Liver (tissue), 9 donors: ENCODE measurements around the gene C5orf58. TPM values are rescaled to one million over a fixed set of nuclear protein-coding genes. Genes with fewer than 3 reads are reported as not detected.

Experiments
- DNase-seq: peaks from one replicate; pipeline ENCODE4 v3.0.0-alpha.2; 2017; ENCODE audit warnings: low spot score
- H3K27ac ChIP-seq, 2 donors: one replicate each; pipeline ENCODE4 v1.7.0; 2013; ENCODE audit warnings: inconsistent platforms in 2 of 2, low read length in 2 of 2, control low read depth in 1 of 2, low read depth in 1 of 2, mild to moderate bottlenecking in 1 of 2
- H3K27me3 ChIP-seq, 4 donors: one replicate each; pipeline versions ENCODE4 v1.6.1 to v1.7.0; 2013; ENCODE audit warnings: low read length in 3 of 4, inconsistent platforms in 1 of 4, mild to moderate bottlenecking in 1 of 4, moderate library complexity in 1 of 4; ENCODE audit not compliant: control insufficient read depth in 4 of 4, insufficient read depth in 4 of 4
- H3K36me3 ChIP-seq, 4 donors: one replicate each; pipeline versions ENCODE4 v1.6.1 to v1.7.0; 2013; ENCODE audit warnings: low read length in 3 of 4, mild to moderate bottlenecking in 3 of 4, low read depth in 1 of 4, moderate library complexity in 1 of 4; ENCODE audit not compliant: control insufficient read depth in 4 of 4, insufficient read depth in 3 of 4
- H3K4me1 ChIP-seq, 4 donors: one replicate each; pipeline versions ENCODE4 v1.6.1 to v1.7.0; 2013; ENCODE audit warnings: low read length in 3 of 4, mild to moderate bottlenecking in 3 of 4, moderate library complexity in 1 of 4; ENCODE audit not compliant: control insufficient read depth in 4 of 4, insufficient read depth in 4 of 4
- H3K4me3 ChIP-seq, 3 donors: one replicate each; pipeline versions ENCODE4 v1.6.1 to v1.7.0; 2013; ENCODE audit warnings: low read length in 3 of 3, control low read depth in 1 of 3, low read depth in 1 of 3, mild to moderate bottlenecking in 1 of 3
- H3K9ac ChIP-seq, 2 donors: one replicate each; pipeline ENCODE4 v1.7.0; 2013; ENCODE audit warnings: low read length in 2 of 2, mild to moderate bottlenecking in 2 of 2, moderate library complexity in 2 of 2, control low read depth in 1 of 2, low read depth in 1 of 2
- H3K9me3 ChIP-seq, 4 donors: one replicate each; pipeline versions ENCODE4 v1.6.1 to v1.7.0; 2013; ENCODE audit warnings: low read length in 3 of 4; ENCODE audit not compliant: control insufficient read depth in 4 of 4
- EGR1 ChIP-seq, 2 donors: IDR thresholded peaks; 2 replicates each; pipeline ENCODE4 v1.6.1; 2016 to 2018; ENCODE audit warnings: antibody characterized with exemption in 2 of 2, low read depth in 2 of 2
- FOXA1 ChIP-seq: IDR thresholded peaks from 2 replicates; pipeline ENCODE4 v1.6.1; 2016; ENCODE audit warnings: antibody characterized with exemption
- FOXA2 ChIP-seq: IDR thresholded peaks from 2 replicates; pipeline ENCODE4 v1.6.1; 2016; ENCODE audit warnings: antibody characterized with exemption
- GABPA ChIP-seq, 2 donors: IDR thresholded peaks in 1 of 2; conservative IDR thresholded peaks in 1 of 2; 2 replicates each; pipeline ENCODE4 v1.6.1; 2016; ENCODE audit warnings: antibody characterized with exemption in 2 of 2, mild to moderate bottlenecking in 1 of 2, moderate library complexity in 1 of 2
- HNF4A ChIP-seq, 2 donors: conservative IDR thresholded peaks; 2 replicates each; pipeline ENCODE4 v1.6.1; 2016; ENCODE audit warnings: antibody characterized with exemption in 2 of 2, mild to moderate bottlenecking in 2 of 2
- HNF4G ChIP-seq: IDR thresholded peaks from 2 replicates; pipeline ENCODE4 v1.6.1; 2016; ENCODE audit warnings: antibody characterized with exemption
- JUND ChIP-seq, 2 donors: IDR thresholded peaks; 2 replicates each; pipeline ENCODE4 v1.6.1; 2016; ENCODE audit warnings: antibody characterized with exemption in 2 of 2
- NR2F2 ChIP-seq: IDR thresholded peaks from 2 replicates; pipeline ENCODE4 v1.6.1; 2016; ENCODE audit warnings: antibody characterized with exemption
- RAD21 ChIP-seq, 2 donors: IDR thresholded peaks; 2 replicates each; pipeline ENCODE4 v1.6.1; 2016; ENCODE audit warnings: antibody characterized with exemption in 2 of 2, mild to moderate bottlenecking in 2 of 2
- RXRA ChIP-seq, 2 donors: IDR thresholded peaks; 2 replicates each; pipeline ENCODE4 v1.6.1; 2017 to 2018; ENCODE audit warnings: antibody characterized with exemption in 2 of 2, mild to moderate bottlenecking in 1 of 2
- SP1 ChIP-seq: IDR thresholded peaks from 2 replicates; pipeline ENCODE4 v1.6.1; 2018; ENCODE audit warnings: antibody characterized with exemption, mild to moderate bottlenecking
- TAF1 ChIP-seq: conservative IDR thresholded peaks from 2 replicates; pipeline ENCODE4 v1.6.1; 2016; ENCODE audit warnings: antibody characterized with exemption, mild to moderate bottlenecking
- WGBS: extraction: QIAGEN DNeasy Blood & Tissue Kit; methylation state at CpG from one replicate; pipeline ENCODE4 v1.1.7; 2013; 5-methylcytosine and 5-hydroxymethylcytosine counted together
- polyA plus RNA-seq, 2 donors: library from polyadenylated mRNA; stranded (reverse) in 1 of 2; unstranded in 1 of 2; fragments of 200-250 nt in 1 of 2; fragments of >200 nt in 1 of 2; fragmentation: Nextera tagmentation in 1 of 2; extraction: Ambion mirVana in 1 of 2; gene quantifications; one replicate each; pipeline versions ENCODE4 v1.2.1 to v1.2.3, GENCODE V29; 2013 to 2015
- total RNA-seq, 2 donors: library from RNA; depleted of rRNA; stranded (reverse); fragments of >200 nt; gene quantifications; one replicate each; pipeline ENCODE4 v1.2.3, GENCODE V29; 2014
- TF ChIP-seq, protein P1 (sequence below): IDR thresholded peaks from 2 replicates; pipeline ENCODE4 v1.6.1; 2016; ENCODE audit warnings: antibody characterized with exemption, mild to moderate bottlenecking
- TF ChIP-seq, protein P2 (sequence below): IDR thresholded peaks from 2 replicates; pipeline ENCODE4 v1.6.1; 2016; ENCODE audit warnings: antibody characterized with exemption
- TF ChIP-seq, protein P3 (sequence below): IDR thresholded peaks from 2 replicates; pipeline ENCODE4 v1.6.1; 2016; ENCODE audit warnings: antibody characterized with exemption
- TF ChIP-seq, protein P4 (sequence below): fragments of 150-350 bp; IDR thresholded peaks from 2 replicates; pipeline ENCODE4 v1.5.1; 2017; ENCODE audit warnings: improper control_type of control experiment, low read depth, low read length; ENCODE audit not compliant: missing input control
- TF ChIP-seq, protein P5 (sequence below): IDR thresholded peaks from 2 replicates; pipeline ENCODE4 v1.6.1; 2016; ENCODE audit warnings: antibody characterized with exemption
- donor health status: healthy.
- donor health status: healthy.
- donor health status: healthy.
- donor health status: healthy.
- donor health status: healthy.

Gene C5orf58
- total and polyA plus RNA-seq, 4 donors: 0.64 TPM; not detected in 3

DNA sequence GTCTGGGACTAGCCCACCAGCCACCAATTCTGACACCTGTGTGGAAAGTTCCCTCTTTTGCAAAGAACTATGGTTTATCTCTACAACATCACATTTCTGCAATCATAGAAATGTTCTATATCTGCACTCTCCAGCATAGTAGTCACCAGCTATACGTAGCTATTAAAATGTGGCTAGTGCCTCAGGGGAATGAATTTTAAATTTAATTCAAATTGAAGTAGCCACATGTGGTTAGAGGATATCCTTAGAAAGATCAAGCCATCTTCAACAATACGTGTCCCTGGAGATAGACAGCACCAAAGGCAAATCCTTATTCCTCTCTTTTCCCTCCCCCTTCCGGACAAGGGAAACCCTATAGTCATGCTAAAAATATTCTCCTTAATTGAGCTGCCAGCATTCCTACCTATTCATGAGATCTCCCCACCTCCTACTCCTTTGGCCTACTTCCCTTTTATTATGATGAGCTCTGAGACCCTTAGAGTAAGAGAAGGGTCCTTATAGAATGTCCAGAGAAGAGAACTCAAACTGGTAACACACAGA, 53.7 kb downstream of the C5orf58 start (continued):
- TF ChIP-seq, protein P1, sequence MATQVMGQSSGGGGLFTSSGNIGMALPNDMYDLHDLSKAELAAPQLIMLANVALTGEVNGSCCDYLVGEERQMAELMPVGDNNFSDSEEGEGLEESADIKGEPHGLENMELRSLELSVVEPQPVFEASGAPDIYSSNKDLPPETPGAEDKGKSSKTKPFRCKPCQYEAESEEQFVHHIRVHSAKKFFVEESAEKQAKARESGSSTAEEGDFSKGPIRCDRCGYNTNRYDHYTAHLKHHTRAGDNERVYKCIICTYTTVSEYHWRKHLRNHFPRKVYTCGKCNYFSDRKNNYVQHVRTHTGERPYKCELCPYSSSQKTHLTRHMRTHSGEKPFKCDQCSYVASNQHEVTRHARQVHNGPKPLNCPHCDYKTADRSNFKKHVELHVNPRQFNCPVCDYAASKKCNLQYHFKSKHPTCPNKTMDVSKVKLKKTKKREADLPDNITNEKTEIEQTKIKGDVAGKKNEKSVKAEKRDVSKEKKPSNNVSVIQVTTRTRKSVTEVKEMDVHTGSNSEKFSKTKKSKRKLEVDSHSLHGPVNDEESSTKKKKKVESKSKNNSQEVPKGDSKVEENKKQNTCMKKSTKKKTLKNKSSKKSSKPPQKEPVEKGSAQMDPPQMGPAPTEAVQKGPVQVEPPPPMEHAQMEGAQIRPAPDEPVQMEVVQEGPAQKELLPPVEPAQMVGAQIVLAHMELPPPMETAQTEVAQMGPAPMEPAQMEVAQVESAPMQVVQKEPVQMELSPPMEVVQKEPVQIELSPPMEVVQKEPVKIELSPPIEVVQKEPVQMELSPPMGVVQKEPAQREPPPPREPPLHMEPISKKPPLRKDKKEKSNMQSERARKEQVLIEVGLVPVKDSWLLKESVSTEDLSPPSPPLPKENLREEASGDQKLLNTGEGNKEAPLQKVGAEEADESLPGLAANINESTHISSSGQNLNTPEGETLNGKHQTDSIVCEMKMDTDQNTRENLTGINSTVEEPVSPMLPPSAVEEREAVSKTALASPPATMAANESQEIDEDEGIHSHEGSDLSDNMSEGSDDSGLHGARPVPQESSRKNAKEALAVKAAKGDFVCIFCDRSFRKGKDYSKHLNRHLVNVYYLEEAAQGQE: no peak

DNA sequence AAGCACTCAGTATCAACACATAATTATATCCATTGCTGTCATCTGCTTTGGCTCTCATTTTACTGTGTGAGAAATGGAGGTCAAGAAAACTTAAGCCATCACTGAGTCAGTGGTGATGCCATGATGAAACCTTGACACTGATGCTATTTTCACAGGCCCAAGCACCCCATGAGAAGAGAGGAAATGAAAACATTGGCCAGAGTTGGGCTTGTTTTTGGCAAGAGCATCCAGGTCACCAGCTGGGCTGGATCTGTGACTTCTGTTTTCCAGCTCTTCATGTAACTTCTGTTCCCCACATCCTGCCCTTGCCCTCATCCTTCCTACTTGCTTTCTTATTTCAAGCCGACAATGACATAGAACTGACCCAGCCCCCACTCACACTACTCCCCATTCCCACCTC, 54.7 kb downstream of the C5orf58 start:
- DNase-seq: no peak
- peaks cover 0 to 2% (median under 1%) of the 10 kb centered on the region in 4 donors for H3K4me1 ChIP-seq
- 43% methylated on average over 1 of the region's 1 CpG for WGBS

More for the DNA sequence above, 54.7 kb downstream of the C5orf58 start:
- Histone ChIP-seq H3K9ac (no peak overlapping the region), H3K27ac (peak overlapping the region in 1 of 2 donors; percentile 25), H3K36me3 (peaks cover 0 to 14% (median 0%) of the 10 kb centered on the region in 4 donors), H3K27me3 (no peaks in the 10 kb centered on the region), H3K9me3 (peaks cover 0 to 8% (median under 1%) of the 10 kb centered on the region in 4 donors), H3K4me3 (no peak overlapping the region)
- TF ChIP-seq, protein P2, sequence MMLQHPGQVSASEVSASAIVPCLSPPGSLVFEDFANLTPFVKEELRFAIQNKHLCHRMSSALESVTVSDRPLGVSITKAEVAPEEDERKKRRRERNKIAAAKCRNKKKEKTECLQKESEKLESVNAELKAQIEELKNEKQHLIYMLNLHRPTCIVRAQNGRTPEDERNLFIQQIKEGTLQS: no peak
- TF ChIP-seq RAD21 (IDR thresholded peaks at IDR 0.05) (peak in 1 of 2 donors; percentile 4), EGR1 (IDR thresholded peaks at IDR 0.05; ENCODE audit: low read depth in 2 of 2) (no peak), HNF4G (no peak), TAF1 (no peak), RXRA (IDR thresholded peaks at IDR 0.05) (no peak), GABPA (IDR thresholded peaks at IDR 0.05 in 1 of 2, conservative IDR thresholded peaks at IDR 0.05 in 1 of 2) (no peak), SP1 (peak; percentile 17), FOXA2 (no peak), JUND (IDR thresholded peaks at IDR 0.05) (peak in 1 of 2 donors; percentile 23), NR2F2 (peak; percentile 78), FOXA1 (no peak), HNF4A (conservative IDR thresholded peaks at IDR 0.05) (no peak)
- TF ChIP-seq, protein P3, sequence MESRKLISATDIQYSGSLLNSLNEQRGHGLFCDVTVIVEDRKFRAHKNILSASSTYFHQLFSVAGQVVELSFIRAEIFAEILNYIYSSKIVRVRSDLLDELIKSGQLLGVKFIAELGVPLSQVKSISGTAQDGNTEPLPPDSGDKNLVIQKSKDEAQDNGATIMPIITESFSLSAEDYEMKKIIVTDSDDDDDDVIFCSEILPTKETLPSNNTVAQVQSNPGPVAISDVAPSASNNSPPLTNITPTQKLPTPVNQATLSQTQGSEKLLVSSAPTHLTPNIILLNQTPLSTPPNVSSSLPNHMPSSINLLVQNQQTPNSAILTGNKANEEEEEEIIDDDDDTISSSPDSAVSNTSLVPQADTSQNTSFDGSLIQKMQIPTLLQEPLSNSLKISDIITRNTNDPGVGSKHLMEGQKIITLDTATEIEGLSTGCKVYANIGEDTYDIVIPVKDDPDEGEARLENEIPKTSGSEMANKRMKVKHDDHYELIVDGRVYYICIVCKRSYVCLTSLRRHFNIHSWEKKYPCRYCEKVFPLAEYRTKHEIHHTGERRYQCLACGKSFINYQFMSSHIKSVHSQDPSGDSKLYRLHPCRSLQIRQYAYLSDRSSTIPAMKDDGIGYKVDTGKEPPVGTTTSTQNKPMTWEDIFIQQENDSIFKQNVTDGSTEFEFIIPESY: no peak
- TF ChIP-seq, protein P4, sequence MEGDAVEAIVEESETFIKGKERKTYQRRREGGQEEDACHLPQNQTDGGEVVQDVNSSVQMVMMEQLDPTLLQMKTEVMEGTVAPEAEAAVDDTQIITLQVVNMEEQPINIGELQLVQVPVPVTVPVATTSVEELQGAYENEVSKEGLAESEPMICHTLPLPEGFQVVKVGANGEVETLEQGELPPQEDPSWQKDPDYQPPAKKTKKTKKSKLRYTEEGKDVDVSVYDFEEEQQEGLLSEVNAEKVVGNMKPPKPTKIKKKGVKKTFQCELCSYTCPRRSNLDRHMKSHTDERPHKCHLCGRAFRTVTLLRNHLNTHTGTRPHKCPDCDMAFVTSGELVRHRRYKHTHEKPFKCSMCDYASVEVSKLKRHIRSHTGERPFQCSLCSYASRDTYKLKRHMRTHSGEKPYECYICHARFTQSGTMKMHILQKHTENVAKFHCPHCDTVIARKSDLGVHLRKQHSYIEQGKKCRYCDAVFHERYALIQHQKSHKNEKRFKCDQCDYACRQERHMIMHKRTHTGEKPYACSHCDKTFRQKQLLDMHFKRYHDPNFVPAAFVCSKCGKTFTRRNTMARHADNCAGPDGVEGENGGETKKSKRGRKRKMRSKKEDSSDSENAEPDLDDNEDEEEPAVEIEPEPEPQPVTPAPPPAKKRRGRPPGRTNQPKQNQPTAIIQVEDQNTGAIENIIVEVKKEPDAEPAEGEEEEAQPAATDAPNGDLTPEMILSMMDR: no peak
- TF ChIP-seq, protein P5, sequence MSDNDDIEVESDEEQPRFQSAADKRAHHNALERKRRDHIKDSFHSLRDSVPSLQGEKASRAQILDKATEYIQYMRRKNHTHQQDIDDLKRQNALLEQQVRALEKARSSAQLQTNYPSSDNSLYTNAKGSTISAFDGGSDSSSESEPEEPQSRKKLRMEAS: no peak
